AG04449 (cell line): ENCODE results near the gene PMM2.

Source experiments
- CTCF ChIA-PET: fragments of 350-600 bp; formaldehyde crosslinking; extraction: SDS; loops from one replicate; lab custom pipeline; 2021; ENCODE audit warnings: antibody characterized with exemption; lab: Yijun Ruan, JAX
- POLR2A ChIA-PET: fragments of 400-600, 350-600 bp; formaldehyde crosslinking; extraction: SDS; loops from one replicate; lab custom pipeline; 2020; ENCODE audit warnings: antibody characterized with exemption, inconsistent platforms; lab: Yijun Ruan, JAX
- DNase-seq: peaks from one replicate; pipeline ENCODE4 v3.0.0-alpha.2; 2010; ENCODE audit warnings: low read depth, low spot score
- H3K4me3 ChIP-seq: 2 replicates; pipeline ENCODE4 v1.5.1; 2011; ENCODE audit warnings: low read depth, mild to moderate bottlenecking, control low read depth, low read length
- CTCF ChIP-seq: IDR thresholded peaks from one replicate; pipeline ENCODE4 v1.5.1; 2011; ENCODE audit warnings: mild to moderate bottlenecking, moderate library complexity, low read length, control low read depth, inconsistent platforms; ENCODE audit not compliant: insufficient read depth; ENCODE audit errors: missing control alignments

Gene PMM2

GRCh38 chr16:8865145-8865882 lies 67.7 kb downstream of the PMM2 start:
- ChIA-PET POLR2A (no interaction called here), CTCF (interaction anchor here (1.2 to 6.5 kb wide), 4 partner anchors 9 to 208 kb away, joined by 3 to 36 read pairs (median 7); no protein-coding TSS in a partner anchor)

GRCh38 chr16:8866118-8866883 lies 68.7 kb downstream of the PMM2 start:
- no peak for TF ChIP-seq CTCF
- H3K4me3 ChIP-seq: peak overlapping the region; percentile 80
- POLR2A ChIA-PET: no interaction called here
- CTCF ChIA-PET: interaction anchor here (0.6 to 6.5 kb wide), 3 partner anchors 8 to 13 kb away, joined by 5 to 36 read pairs (median 7); no protein-coding TSS in a partner anchor
- DNase-seq: no peak

More at GRCh38 chr16:8865145-8865882, 67.7 kb downstream of the PMM2 start:
- H3K4me3 ChIP-seq: no peak overlapping the region
- DNase-seq: no peak
- TF ChIP-seq CTCF: no peak

- POLR2A ChIA-PET: no interaction called here
- TF ChIP-seq CTCF: no peak
- CTCF ChIA-PET: interaction anchor here (0.6 to 6.5 kb wide), 2 partner anchors 11 to 13 kb away, joined by 5 to 36 read pairs; no protein-coding TSS in a partner anchor
Observed at GRCh38 chr16:8866884-8867215, 69.2 kb downstream of the PMM2 start.

GRCh38 chr16:8867216-8867931 lies 69.7 kb downstream of the PMM2 start:
- CTCF ChIA-PET: interaction anchor here (6.2 to 6.5 kb wide), 2 partner anchors 12 to 13 kb away, joined by 36 to 66 read pairs; partner anchors contain the start of gene LITAFD
- POLR2A ChIA-PET: no interaction called here
- no peak for TF ChIP-seq CTCF
- no peak for DNase-seq
- H3K4me3 ChIP-seq: peak overlapping the region; percentile 80

More at GRCh38 chr16:8866884-8867215, 69.2 kb downstream of the PMM2 start:
- peak overlapping the region; percentile 80 for H3K4me3 ChIP-seq
- DNase-seq: no peak

GRCh38 chr16:8867932-8868415 lies 70.3 kb downstream of the PMM2 start:
- ChIA-PET POLR2A (interaction anchor here (0.7 to 1.5 kb wide), 3 partner anchors 8 to 18 kb away, joined by 3 to 7 read pairs (median 5); no protein-coding TSS in a partner anchor), CTCF (interaction anchor here (6.2 kb wide), 1 partner anchor 12 kb away, joined by 66 read pairs; the partner anchor contains the start of gene LITAFD)
- DNase-seq: no peak
- TF ChIP-seq CTCF: no peak
- peak overlapping the region; percentile 80 for H3K4me3 ChIP-seq
